HG03175 (cell line): ENCODE measurements around the gene LHX2.
"Not testable (repeated sequence)": the region's sequence is repeated elsewhere in the genome, so short reads cannot be mapped to it uniquely, and the experiment has no call there.

Experiments
- ATAC-seq: cut with Tn5 transposase; IDR thresholded peaks from one replicate; pipeline ENCODE4 v1.9.1; 2021; ENCODE audit warnings: mild to moderate bottlenecking, moderate library complexity; ENCODE audit not compliant: unreplicated experiment

Gene LHX2, protein sequence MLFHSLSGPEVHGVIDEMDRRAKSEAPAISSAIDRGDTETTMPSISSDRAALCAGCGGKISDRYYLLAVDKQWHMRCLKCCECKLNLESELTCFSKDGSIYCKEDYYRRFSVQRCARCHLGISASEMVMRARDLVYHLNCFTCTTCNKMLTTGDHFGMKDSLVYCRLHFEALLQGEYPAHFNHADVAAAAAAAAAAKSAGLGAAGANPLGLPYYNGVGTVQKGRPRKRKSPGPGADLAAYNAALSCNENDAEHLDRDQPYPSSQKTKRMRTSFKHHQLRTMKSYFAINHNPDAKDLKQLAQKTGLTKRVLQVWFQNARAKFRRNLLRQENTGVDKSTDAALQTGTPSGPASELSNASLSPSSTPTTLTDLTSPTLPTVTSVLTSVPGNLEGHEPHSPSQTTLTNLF

DNA sequence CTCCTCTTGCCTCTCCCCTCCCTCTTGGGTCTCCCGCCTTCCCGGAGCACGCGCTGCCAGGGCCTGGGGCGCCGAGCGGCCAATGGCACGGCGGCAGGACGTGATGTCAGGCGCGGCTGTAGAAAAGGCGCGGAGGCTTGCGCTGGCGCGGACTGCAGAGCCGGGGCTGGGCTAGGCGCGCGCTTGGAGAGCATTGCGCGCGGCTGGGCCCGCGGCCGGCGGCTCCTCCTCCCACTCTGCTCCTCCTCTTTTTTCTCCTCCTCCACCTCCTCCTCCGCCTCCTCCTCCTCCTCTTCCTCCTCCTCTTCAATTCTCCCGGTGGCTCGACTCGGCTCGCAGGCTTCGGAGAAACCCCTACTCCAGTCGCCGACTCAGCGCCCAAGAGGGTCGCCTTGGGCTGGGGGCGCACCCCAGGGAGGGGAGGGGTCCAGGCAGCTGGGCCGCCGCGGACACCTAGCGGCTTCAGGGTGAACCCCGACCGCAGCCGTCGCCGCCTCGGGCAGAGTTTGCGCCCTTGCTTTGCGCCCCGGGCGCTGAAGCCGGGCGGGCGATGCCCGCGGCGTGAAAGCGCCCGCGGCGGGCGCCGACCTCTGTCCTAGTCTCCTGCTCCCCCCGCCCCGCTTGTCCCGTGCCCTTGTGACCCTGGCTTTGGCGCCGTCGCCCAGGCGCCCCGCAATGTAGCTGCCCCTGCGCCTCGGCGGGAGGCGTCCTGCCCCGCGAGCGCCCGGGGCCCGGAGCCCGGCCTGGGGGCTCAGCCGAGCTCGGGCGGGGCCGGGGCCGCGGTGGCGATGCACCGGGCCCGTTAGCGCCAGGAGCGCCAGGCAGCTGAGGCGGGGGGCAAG is at the start of gene LHX2:
LHX2 (plus strand) TSS at position 309 of the 842 bp plus-strand sequence. CDS start 581 bp downstream, outside the sequence.
- no peak for ATAC-seq

DNA sequence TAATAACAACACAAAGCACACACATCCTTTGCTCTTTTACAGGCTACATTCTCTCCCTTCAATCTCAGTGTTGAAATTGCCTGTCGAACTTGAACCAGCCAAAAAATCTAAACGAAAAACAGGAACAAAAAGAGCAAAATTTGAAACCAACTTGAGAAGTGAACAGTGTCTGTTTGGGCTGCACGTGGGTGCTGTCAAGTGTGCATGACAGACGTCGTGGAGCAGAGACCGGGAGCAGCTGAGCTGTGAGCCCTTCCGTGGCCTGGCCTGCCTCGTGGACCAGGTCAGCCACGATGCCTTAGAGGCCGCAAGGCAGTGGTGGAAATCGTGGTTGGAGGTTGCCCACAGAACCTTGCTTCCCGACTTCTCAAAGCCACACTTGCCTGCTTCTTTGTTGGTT is 46.8 kb upstream of the LHX2 start:
- no peak for ATAC-seq

DNA sequence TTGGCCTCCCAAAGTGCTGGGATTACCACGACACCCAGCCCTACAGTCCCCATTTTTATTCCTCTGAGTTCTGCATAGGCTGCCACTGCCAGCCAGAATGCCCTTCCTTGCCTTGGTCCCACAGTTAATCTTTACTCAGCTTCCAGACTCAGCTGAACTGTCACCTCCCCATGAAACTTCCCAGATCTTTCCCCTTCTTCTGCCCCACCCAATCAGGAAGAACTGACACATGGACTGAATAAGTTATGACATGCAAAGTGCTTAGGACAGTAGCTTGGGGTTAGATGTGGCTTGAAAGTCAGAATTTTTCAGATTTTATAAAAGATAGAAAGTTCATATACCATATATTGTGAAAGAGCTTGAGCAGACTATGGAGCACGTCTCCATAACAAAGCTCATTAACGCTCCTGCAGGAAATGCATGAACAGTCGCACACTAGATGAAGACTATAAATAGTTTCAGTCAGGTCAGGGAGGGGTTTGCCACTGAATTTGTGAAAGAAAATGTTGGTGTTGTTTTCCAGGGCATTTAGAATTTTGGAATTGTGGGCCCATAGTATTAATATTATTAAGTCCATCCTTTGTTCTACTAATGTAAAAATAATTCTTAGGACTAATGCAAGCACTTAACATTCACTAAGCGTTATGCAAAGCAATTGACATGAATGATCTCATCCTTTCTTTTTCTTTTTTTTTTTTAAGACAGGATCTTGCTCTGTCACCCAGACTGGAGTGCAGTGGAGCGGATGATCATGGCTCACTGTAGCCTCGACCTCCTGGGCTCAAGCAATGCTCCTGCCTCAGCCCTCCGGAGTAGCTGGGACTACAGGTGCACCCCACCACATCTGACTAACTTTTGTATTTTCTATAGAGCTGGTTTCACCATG is 45.5 kb upstream of the LHX2 start:
- ATAC-seq: no peak

DNA sequence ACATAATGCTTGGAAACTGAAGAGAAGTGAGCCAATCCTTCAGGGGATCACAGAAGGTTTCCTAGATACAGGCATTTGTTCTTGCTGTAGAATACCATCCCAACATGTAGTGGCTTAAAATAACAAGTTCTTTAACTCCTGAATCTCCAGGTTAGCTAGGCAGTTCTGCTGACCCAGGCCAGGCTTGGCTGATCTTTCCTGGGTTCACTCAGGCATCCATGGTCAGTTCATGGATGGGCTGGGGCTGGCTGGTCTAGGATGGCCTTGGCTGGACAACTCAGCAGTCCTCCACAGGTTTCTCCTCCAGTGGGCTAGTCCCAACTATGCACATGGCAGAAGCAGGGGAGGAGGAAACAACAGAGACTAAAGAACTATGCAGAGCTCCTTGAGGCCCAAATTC is 44.2 kb upstream of the LHX2 start:
- ATAC-seq: no peak

DNA sequence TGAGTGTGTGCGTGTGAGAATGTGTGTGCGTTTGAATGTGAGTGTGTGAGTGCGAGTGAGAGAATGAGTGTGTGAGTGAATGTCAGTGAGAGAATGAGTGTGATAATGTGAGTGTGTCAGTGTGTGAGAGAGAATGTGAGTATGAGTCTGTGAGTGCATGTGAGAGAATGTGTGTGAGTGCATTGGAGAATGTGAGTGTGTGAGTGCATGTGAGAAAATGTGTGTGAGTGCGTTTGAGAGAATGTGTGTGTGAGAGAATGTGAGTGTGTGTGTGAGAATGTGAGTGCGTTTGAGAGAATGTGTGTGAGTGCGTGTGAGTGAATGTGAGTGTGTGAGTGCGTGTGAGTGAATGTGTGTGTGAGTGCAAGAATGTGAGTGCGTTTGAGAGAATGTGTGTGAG is 39.0 kb upstream of the LHX2 start:
- ATAC-seq: no peak

DNA sequence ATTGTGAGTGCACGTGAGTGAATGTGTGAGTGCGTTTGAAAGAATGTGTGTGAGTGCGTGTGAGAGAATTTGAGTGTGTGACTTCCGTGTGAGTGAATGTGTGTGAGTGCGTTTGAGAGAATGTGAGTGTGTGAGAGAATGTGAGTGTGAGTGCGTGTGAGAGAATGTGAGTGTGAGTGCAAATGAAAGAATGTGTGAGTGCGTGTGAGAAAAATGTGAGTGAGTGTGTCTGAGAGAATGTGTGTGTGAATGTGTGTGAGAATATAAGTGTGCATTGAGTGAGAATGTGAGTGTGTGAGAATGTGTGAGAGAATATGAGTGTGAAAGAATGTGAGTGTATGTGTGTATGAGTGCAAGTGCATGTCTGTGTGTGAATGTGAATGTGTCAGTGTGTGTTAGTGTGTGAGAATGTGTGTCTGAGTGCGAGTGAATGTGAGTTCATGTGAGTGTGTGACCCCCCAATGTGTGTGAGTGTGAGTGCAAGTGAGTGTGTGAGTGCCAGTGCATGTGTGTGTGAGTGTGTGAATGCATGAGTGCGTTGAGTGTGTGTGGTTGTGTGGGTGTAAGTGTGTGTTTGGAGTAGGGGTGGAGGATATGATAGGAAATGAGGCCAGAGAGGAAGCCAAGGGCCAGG is 37.9 kb upstream of the LHX2 start:
- no peak for ATAC-seq

DNA sequence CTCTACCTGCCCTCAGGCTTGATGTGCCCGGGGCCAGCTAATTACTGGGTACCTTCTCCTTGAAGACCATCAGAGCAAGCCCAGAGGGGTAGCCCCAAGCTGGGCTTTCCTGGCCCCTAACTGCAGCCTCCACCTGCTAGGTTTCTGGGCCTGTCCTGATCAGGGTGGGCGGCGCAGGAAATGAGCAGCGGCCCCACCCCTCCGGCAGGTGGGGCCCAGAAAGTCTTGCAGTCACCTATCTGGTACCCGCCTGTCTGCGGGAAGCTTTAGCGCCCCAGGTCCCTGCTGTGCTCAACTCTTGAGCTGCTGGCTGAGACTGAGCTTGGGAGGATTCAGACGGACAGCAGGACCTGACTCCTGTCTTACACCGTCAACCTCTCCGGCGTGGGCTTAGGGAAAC is 37.1 kb upstream of the LHX2 start:
- ATAC-seq: no peak

DNA sequence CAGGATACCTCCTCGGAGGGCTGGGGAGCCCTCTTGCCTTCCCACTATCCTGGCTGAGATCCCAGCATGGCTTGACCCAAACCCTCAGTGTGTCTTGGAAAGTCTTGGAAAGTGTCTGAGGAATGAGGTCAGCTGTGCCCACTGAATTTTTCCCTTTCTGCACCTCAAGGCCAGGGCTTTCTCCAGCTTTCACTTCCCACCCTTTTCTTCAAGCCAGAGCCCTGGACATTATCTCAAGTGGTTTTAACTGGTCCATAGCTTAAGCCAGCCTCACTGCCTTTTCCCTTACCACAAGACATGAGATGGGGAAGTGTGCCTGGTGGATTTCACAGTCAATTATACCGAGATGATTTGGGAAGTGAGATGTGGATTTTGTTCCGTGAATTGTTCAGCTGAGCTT is 35.7 kb upstream of the LHX2 start:
- ATAC-seq: no peak

DNA sequence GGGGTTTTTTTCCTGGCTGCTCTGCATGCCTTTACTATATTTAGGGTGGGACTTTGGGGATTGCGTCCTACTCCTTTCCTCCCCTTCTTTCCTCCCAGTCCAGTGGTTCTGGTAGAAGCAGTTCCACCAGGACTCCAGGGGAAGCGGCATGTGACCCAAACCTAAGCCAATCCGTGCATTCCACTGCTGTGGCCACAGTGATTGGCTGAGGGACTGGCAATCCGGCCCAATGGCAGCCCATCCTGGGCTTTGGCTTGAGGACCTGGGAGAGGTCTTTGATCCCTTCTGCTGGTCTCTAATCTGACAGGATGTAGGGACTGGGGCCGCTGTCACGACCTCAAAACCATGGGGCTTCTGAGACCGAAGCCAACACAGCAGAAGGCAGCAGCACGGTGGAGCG is 35.0 kb upstream of the LHX2 start:
- not testable (repeated sequence) for ATAC-seq

DNA sequence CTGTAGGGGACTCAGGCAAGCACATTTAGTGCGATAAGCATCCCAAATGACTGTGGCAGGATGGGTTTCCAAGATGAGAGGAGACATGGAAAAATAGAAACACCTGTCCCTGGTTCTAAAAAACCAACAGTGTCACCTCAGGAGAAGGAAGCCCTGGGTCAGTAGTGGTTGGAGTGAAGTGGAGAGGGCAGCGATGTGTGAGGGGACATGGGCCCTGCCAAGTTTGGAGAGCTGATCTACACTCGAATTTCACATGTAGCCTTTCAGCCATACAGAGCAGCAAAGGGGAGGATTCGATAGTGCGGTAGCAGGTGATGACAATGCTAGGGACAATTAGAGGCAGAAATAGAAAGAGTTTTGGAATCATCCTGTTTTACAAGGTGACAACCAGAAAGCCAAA is 32.6 kb upstream of the LHX2 start:
- ATAC-seq: no peak

DNA sequence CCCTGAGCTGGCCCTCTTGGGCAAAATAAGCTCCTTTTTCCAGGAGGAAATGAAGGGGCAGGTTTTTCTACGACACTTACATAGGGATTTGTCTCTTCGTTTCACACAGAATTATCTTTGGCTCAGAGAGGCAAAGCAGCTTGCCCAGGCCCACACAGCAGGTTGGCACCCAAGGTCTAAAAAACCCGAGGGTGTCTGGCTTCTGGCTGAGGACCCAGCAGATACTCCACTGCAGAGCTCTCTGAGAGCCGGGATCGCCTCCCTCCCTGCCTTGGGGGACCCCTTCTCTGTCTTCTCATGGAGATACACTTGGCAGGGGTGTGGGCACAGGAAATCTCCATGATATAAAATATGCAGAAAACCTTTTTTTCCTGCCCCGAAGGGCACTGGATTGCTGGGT is 29.0 kb upstream of the LHX2 start:
- no peak for ATAC-seq

DNA sequence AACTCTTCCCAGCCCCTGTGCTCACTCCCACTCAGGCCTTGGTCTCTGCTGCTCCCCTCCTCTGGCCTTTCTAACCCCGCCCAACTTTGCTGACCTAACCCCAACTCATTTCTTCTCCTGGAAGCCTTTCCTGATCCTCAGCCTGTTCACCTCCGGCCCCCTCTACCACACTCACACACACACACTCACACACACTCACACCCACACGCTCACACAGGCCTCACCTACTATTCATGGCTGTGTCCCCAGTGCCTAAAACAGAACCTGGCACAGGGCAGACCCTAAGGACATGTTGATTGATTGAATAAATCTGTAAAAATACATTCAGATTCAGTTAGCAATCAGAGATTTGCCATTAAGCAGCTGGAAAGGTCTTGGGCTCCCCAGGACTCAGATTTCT is 28.5 kb upstream of the LHX2 start:
- ATAC-seq: no peak

DNA sequence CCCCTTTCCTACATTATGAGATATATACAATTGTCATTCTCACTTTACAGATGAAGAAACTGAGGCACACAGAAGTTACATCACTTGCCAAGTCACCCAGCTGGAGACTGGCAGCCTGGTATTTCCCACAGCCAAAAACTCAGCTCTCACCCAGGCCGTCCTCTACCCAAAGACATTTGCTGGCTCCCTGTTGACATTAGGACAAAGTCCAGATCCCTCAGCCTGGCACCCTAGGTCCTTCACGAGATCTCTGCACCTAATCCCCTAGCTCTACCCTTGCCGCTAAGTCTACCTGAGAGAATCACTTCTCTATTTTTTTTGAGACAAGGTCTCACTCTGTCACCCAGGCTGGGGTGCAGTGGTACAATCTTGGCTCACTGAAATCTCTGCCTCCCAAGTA is 26.8 kb upstream of the LHX2 start:
- ATAC-seq: no peak

DNA sequence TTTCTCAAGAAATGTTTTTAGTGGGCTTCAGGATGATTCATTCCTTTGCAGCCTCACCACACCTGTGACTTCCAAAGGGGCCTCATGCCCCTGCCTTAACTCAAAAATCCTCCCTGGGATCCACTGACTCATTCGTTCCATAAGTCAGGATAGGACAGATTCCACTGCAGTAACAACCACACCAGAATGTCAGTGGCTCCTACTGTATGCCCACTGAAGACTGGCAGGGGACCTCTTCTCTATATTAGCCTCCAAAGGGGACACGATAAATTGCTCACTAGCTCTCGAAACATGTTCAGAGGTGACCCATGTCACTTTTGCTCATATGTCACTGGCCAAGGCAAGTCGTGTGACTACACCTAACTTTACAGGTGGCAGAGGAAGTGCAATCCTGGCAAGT is 25.7 kb upstream of the LHX2 start:
- no peak for ATAC-seq

DNA sequence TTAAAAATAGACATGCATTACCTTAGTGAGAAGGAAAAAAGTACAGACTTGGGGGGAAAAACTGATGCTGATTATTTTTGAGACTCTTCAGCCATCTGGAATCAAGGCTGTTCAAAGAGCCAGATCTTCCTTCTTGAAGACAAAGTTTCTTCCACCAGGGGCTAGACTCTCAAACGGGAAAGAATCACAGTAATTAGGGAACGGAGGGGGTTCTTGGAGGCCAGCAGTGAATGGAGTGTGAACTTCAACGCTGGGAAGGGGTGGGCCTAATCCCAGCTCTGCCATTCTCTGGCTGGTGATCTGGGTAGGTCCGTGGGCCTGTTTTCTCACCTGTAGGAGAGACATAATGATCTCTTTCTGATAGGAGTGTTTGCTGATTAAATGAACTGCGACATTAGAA is 21.1 kb upstream of the LHX2 start:
- ATAC-seq: no peak

DNA sequence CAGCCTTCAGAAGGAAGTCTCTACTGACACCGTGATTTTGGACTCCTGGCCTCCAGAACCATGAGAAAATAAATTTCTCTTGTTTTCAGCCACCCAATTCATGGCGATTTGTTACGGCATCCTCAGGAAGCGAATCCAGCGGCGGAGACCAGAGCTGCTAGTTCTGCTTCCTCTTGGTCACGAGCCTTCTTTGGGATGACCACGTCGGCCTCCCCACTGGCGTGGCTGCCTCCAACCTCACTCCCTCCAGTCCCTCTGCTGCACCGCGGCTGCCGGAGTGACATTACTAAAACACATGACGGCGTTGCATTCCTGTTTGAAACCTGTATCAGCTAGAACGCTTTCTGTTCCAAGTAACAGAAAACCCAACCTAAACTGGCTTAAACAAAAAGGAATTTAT is 18.9 kb upstream of the LHX2 start:
- ATAC-seq: not testable (repeated sequence)

DNA sequence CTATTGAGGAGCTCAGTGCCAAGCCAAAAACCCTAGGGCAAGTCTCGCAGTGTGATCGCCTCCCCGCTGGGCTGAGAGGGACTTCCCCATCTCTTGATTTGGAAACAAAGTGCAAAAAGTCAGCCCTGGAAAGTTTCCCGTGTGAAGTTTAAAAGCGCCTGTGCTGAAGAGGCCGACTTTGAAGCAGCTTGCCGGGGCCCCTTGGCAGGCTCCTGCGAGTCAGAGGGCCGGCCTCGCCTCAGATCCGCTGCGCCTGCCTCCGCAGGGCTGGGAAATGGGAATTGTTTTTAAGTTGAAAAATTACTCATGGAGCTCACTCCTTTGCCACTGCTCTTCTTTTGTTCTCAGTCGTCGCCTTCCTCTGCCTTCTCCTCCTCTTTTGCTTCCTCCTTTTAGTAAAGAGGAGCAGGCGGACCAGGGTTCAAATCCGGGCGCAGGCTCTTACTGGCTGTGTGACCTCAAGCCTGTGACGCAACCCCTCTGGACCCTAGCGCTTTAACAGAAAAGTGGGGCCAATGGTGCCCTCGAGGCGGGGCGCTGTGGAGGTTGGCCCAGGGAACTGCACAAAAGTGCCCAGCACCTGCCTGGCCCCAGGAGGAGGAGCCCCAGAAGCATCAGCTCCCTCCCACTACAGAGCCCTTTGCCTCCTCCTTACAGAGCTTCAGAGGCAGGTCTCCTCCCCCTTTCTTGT is 14.7 kb upstream of the LHX2 start:
- ATAC-seq: no peak

DNA sequence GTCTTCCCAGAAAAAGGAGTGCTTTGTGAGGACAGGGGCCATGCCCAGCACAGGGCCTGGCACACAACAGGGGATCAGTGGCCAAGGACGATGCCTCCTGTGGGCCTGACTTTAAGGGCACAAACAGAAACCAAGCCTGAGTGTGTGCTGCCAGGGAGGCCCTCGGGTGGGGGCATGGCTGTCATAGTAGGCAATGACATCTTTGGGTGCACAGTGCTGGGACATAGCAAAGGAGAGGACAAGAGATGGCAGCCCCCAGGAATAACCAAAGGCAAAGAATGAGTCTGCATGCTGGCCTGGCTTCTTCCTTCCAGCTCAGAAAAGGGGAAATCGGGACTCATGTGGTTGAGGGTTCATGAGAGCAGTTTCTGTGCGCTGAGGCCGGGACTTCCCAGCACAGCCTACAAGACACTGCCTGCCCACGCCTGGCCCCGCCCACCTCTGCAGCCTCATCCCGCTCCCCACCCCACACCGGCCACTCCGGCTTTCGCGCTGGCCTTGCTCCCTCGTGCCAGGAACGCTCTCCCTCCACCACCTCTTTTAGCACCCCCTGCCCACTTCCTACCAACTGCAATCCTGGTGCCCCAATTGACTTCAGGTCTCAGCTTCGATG is 13.8 kb upstream of the LHX2 start:
- ATAC-seq: no peak

DNA sequence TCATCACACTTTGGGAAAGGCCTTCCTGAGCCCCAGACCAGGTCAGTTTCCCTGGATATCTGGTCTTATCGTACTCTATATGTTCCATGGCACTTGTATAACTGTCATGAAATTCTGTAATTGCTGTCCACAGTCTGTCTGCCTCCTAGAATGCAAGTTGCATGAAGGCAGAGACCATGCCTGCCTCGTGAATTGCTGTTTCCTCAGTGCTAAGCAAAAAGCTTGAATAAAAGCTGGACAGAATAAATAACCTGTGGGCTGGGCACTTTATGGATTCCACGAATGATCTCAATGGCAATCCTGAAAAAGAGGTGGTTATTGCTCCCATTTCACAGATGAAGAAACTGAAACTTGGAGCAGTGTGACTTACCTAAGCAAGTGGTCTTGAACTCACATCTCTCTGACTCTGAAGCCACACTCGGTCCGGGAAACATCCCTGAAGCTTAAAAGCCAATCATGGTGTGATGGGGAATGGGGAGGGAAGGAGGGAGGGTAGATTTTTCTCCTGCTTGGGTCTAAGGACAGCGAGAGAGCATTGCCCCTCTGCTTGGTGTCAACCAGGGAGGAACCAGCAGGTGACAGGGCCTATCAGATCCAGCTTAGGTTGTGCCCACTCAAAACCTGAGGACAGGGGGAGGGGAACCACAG is 13.2 kb upstream of the LHX2 start:
- ATAC-seq: no peak
